CMK (cell line): ENCODE data around the gene RNF222.
"Not testable (repeated sequence)": the region's sequence is repeated elsewhere in the genome, so short reads cannot be mapped to it uniquely, and the experiment has no call there.

Experiments used
- DNase-seq: peaks from one replicate; pipeline ENCODE4 v3.0.0-alpha.2; 2010; ENCODE audit warnings: low read depth

The RNF222 gene

GRCh38 chr17:8382052-8382879 is 15.4 kb downstream of the RNF222 start:
- no peak for DNase-seq

- DNase-seq = no peak
Measured at GRCh38 chr17:8380049-8380448, 17.6 kb downstream of the RNF222 start.

GRCh38 chr17:8378117-8378516 is 19.5 kb downstream of the RNF222 start:
- DNase-seq = not testable (repeated sequence)

- no peak for DNase-seq
Measured at GRCh38 chr17:8377422-8377821, 20.2 kb downstream of the RNF222 start.

- DNase-seq = peak; percentile 82
Measured at GRCh38 chr17:8376271-8377067, 21.2 kb downstream of the RNF222 start, which contains the start of gene KRABD2. Gene KRABD2 (minus strand): TSS chr17:8376704.

GRCh38 chr17:8375738-8376259 is 21.8 kb downstream of the RNF222 start:
- no peak for DNase-seq

- not testable (repeated sequence) for DNase-seq
Measured at GRCh38 chr17:8373856-8374255, 23.8 kb downstream of the RNF222 start.

- no peak for DNase-seq
Measured at GRCh38 chr17:8372422-8372821, 25.2 kb downstream of the RNF222 start.

- no peak for DNase-seq
Measured at GRCh38 chr17:8371786-8372185, 25.8 kb downstream of the RNF222 start.

- no peak for DNase-seq
Measured at GRCh38 chr17:8369944-8370343, 27.7 kb downstream of the RNF222 start.

- no peak for DNase-seq
Measured at GRCh38 chr17:8368193-8368592, 29.4 kb downstream of the RNF222 start.

GRCh38 chr17:8366231-8366630 is 31.4 kb downstream of the RNF222 start:
- no peak for DNase-seq

- DNase-seq = no peak
Measured at GRCh38 chr17:8365143-8365542, 32.5 kb downstream of the RNF222 start.

- DNase-seq = no peak
Measured at GRCh38 chr17:8362651-8363332, 34.8 kb downstream of the RNF222 start.

GRCh38 chr17:8360751-8361150 is 36.9 kb downstream of the RNF222 start:
- DNase-seq = no peak

- no peak for DNase-seq
Measured at GRCh38 chr17:8360260-8360659, 37.4 kb downstream of the RNF222 start.

GRCh38 chr17:8359769-8360168 is 37.9 kb downstream of the RNF222 start:
- DNase-seq = no peak

GRCh38 chr17:8357910-8358309 is 39.7 kb downstream of the RNF222 start:
- no peak for DNase-seq

- DNase-seq = no peak
Measured at GRCh38 chr17:8354236-8354635, 43.4 kb downstream of the RNF222 start.

- DNase-seq = no peak
Measured at GRCh38 chr17:8353736-8354135, 43.9 kb downstream of the RNF222 start.

GRCh38 chr17:8350339-8350738 is 47.3 kb downstream of the RNF222 start:
- DNase-seq = no peak

- DNase-seq = not testable (repeated sequence)
Measured at GRCh38 chr17:8347001-8347400, 50.6 kb downstream of the RNF222 start.
